Endothelial cell of umbilical vein (primary cell): ENCODE data around the gene ETS1. TPM values are rescaled to one million over a fixed set of nuclear protein-coding genes. Genes with fewer than 3 reads are reported as not detected.

Experiments
- BruUV-seq: library from RNA; stranded (reverse); fragments of 400-500 nt; replicated peaks from 2 replicates; lab custom pipeline; 2021; lab: Mats Ljungman, UMichigan
- CTCF ChIA-PET: fragments of 300-600, 350-600 bp; sonication (Branson Sonifier 250); formaldehyde crosslinking; loops from one replicate; lab custom pipeline; 2021; ENCODE audit warnings: antibody characterized with exemption, inconsistent platforms; lab: Charles Lee
- POLR2A ChIA-PET: fragments of 300-600, 350-600 bp; sonication (Branson Sonifier 250); formaldehyde crosslinking; loops from one replicate; lab custom pipeline; 2021; ENCODE audit warnings: antibody characterized with exemption, inconsistent platforms; lab: Charles Lee
- DNase-seq: peaks from one replicate; pipeline ENCODE4 v3.0.0-alpha.2; 2011; ENCODE audit warnings: low read depth, low spot score
- FAIRE-seq: peaks from 2 replicates; lab custom pipeline; 2011; peaks lifted over from hg19 to GRCh38; lab: Jason Lieb, UNC
- H2AFZ ChIP-seq: 2 replicates; pipeline ENCODE4 v1.6.0; 2012; ENCODE audit warnings: low read depth, low read length, control low read depth, inconsistent platforms
- H3K27ac ChIP-seq: 2 replicates; pipeline ENCODE4 v1.5.1; 2011; ENCODE audit warnings: low read depth, mild to moderate bottlenecking, control low read depth, low read length, moderate library complexity; ENCODE audit not compliant: insufficient read depth
- H3K27me3 ChIP-seq, 2 experiments: 2 replicates each; pipeline versions ENCODE4 v1.6.0 to v1.6.1; 2011; ENCODE audit warnings: low read length in 2 of 2, mixed read lengths in 1 of 2; ENCODE audit not compliant: control insufficient read depth in 2 of 2, insufficient read depth in 2 of 2
- H3K36me3 ChIP-seq, 2 experiments: 2 replicates in 1 of 2; 3 replicates in 1 of 2; pipeline ENCODE4 v1.5.1; 2011; ENCODE audit warnings: low read length in 2 of 2, mild to moderate bottlenecking in 1 of 2, moderate library complexity in 1 of 2; ENCODE audit not compliant: control insufficient read depth in 2 of 2, insufficient read depth in 2 of 2; ENCODE audit errors: extremely low read depth in 1 of 2
- H3K4me1 ChIP-seq: 3 replicates; pipeline ENCODE4 v1.5.1; 2011; ENCODE audit warnings: mild to moderate bottlenecking, low read length; ENCODE audit not compliant: control insufficient read depth, insufficient read depth; ENCODE audit errors: extremely low read depth
- H3K4me2 ChIP-seq: 2 replicates; pipeline ENCODE4 v1.6.1; 2011; ENCODE audit warnings: low read length, control low read depth, mixed read lengths; ENCODE audit not compliant: insufficient read depth
- H3K4me3 ChIP-seq, 3 experiments: fragments of 200-600 bp in 1 of 3; sonication (generic), shearing (Covaris generic) in 1 of 3; replicated peaks in 1 of 3; 2 replicates each; pipeline ENCODE4 v1.5.1; 2011 to 2016; ENCODE audit warnings: control low read depth in 3 of 3, low read length in 3 of 3, mild to moderate bottlenecking in 2 of 3, inconsistent platforms in 1 of 3, low read depth in 1 of 3, moderate library complexity in 1 of 3; ENCODE audit not compliant: insufficient read depth in 1 of 3
- H3K79me2 ChIP-seq: 2 replicates; pipeline ENCODE4 v1.6.0; 2012; ENCODE audit warnings: low read length, inconsistent platforms; ENCODE audit not compliant: control insufficient read depth, insufficient read depth
- H3K9ac ChIP-seq: replicated peaks from 2 replicates; pipeline ENCODE3; 2011; ENCODE audit warnings: low read length, control low read depth; ENCODE audit not compliant: insufficient read depth; ENCODE audit errors: extremely low read depth
- H3K9me1 ChIP-seq: replicated peaks from 3 replicates; pipeline ENCODE4 v1.6.0; 2011; ENCODE audit warnings: mild to moderate bottlenecking, low read length; ENCODE audit not compliant: control insufficient read depth, insufficient read depth; ENCODE audit errors: extremely low read depth
- H3K9me3 ChIP-seq: replicated peaks from 2 replicates; pipeline ENCODE4 v1.5.1; 2012; ENCODE audit warnings: low read length, inconsistent platforms; ENCODE audit not compliant: control insufficient read depth, insufficient read depth
- H4K20me1 ChIP-seq: replicated peaks from 2 replicates; pipeline ENCODE3; 2011; ENCODE audit warnings: mild to moderate bottlenecking, low read length; ENCODE audit not compliant: control insufficient read depth, insufficient read depth; ENCODE audit errors: extremely low read depth
- CTCF ChIP-seq, 2 donors: IDR thresholded peaks; 1 replicate in 1 of 2; 2 replicates in 1 of 2; pipeline ENCODE4 v1.5.1; 2011; ENCODE audit warnings: low read length in 2 of 2, mild to moderate bottlenecking in 2 of 2, moderate library complexity in 2 of 2, control low read depth in 1 of 2, inconsistent platforms in 1 of 2, low read depth in 1 of 2; ENCODE audit not compliant: insufficient read depth in 1 of 2; ENCODE audit errors: extremely low read depth in 1 of 2
- EZH2 ChIP-seq: IDR thresholded peaks from 2 replicates; pipeline ENCODE4 v1.6.1; 2012; ENCODE audit warnings: borderline replicate concordance, low read depth, mild to moderate bottlenecking, moderate library complexity, low read length, inconsistent platforms; ENCODE audit not compliant: severe bottlenecking
- FOS ChIP-seq: IDR thresholded peaks from 2 replicates; pipeline ENCODE4 v1.6.1; 2011; ENCODE audit warnings: mild to moderate bottlenecking, low read length, moderate library complexity, borderline replicate concordance; ENCODE audit not compliant: insufficient read depth
- JUN ChIP-seq: IDR thresholded peaks from 2 replicates; pipeline ENCODE4 v1.6.1; 2011; ENCODE audit warnings: borderline replicate concordance, low read depth; ENCODE audit not compliant: insufficient read length, insufficient read depth
- POLR2A ChIP-seq: IDR thresholded peaks from 2 replicates; pipeline ENCODE4 v1.6.1; 2012; ENCODE audit warnings: low read depth, mild to moderate bottlenecking, control low read depth, low read length
- dilution Hi-C: fragments of 300-500 bp; cut with MboI; formaldehyde crosslinking; loops from one replicate; pipeline ENCODE4 v1.15.0; 2019; ENCODE audit warnings: low sequenced_read_pairs; ENCODE audit not compliant: extremely low pct_ligation_motif_present
- intact Hi-C: fragments of 100-400 bp; cut with micrococcal nuclease; formaldehyde crosslinking; loops from one replicate; pipeline ENCODE4 v1.10.0; 2022
- polyA plus RNA-seq, 4 experiments: library from polyadenylated mRNA; depleted of rRNA in 3 of 4; stranded (reverse) in 3 of 4; unstranded in 1 of 4; fragments of >200 nt; gene quantifications; 2 replicates each; pipeline versions ENCODE4 v1.2.1 to v1.2.3, GENCODE V29; 2011 to 2012; ENCODE audit warnings: missing spikeins in 1 of 4
- total RNA-seq: library from RNA; stranded (reverse); gene quantifications from 2 replicates; pipeline ENCODE4 v1.2.3, GENCODE V29; 2021

Gene ETS1
- total and polyA plus RNA-seq, 2 donors (not counting 3 experiments of a cell fraction or from before 2014, with no cell fraction given): 34.2 to 115 TPM

DNA sequence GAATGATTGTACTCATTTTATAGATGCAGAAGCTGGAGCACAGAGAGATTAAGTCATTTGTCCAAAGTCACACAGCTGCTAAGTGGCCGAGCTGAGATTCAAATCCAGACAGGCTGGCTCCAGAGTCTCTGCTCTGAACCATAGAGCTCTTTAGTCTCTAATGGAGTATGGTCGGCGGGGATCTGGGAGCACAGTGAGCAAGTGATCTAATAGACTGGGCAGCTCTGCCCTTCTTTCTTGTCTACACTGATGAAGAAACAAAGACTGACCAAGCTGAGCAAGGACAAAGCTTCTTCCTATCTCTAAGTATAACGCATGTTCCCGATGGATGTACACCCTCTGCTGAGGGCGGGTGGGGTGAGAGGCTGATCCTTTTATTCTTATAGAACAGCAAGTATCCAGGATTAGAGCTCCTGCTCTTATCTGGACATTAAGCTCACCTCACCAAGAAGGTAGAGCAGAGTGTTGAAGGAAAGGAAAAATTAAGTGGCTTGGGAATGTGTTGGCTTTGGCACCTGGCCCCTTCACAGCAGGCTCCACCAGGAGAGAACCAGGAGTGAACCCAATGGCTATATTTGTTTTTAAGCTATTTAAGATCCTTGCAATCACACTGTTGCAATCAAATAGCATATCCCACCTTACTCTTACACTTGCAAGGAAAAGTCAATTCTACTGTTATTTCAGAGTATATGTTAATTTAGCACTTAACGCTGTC is 68.7 kb downstream of the ETS1 start:
- dilution Hi-C loops (no loop called here), intact Hi-C loops (loop anchor here (2.0 kb wide), 1 partner anchor 346 kb away; no protein-coding TSS in a partner anchor)
- Histone ChIP-seq H2AFZ (no peak overlapping the region), H3K9me3 (no peaks in the 10 kb centered on the region), H3K79me2 (peaks cover 83% of the 10 kb centered on the region), H3K36me3 (no peaks in the 10 kb centered on the region), H3K27ac (no peak overlapping the region), H3K4me2 (peak overlapping the region; percentile 97), H3K4me3 (peak overlapping the region in 1 of 3 experiments; percentile 98), H3K9me1 (no peaks in the 10 kb centered on the region), H3K9ac (peak overlapping the region; percentile 6), H3K27me3 (no peaks in the 10 kb centered on the region), H3K4me1 (peaks cover 50% of the 10 kb centered on the region), H4K20me1 (no peaks in the 10 kb centered on the region)
- POLR2A ChIA-PET: interaction anchor here (0.9 kb wide), 1 partner anchor 9 kb away, joined by 4 read pairs; no protein-coding TSS in a partner anchor
- BruUV-seq: no TSS peak
- DNase-seq (no peak), FAIRE-seq (no peak)
- TF ChIP-seq POLR2A: no peak
- no peak for TF ChIP-seq FOS
- no peak for TF ChIP-seq CTCF (IDR thresholded peaks at IDR 0.05; ENCODE audit: extremely low read depth in 1 of 2, insufficient read depth in 1 of 2, low read depth in 1 of 2, low read length in 2 of 2)
- no peak for TF ChIP-seq JUN
- no peak for TF ChIP-seq EZH2
- CTCF ChIA-PET: interaction anchor here (0.6 to 3.1 kb wide), 17 partner anchors 7 to 361 kb away, joined by 3 to 15 read pairs (median 5); no protein-coding TSS in a partner anchor
